ENCODE results near the gene ACTL6B.

ACTL6B gene

GRCh38 chr7:100626530-100627237 is 29.6 kb downstream of the ACTL6B start:
- peak; percentile 67 for DNase-seq

GRCh38 chr7:100626055-100626454 is 30.2 kb downstream of the ACTL6B start:
- DNase-seq = no peak

- no peak for DNase-seq
Measured at GRCh38 chr7:100623951-100624824, 32.1 kb downstream of the ACTL6B start.

GRCh38 chr7:100621554-100621953 is 34.7 kb downstream of the ACTL6B start:
- no peak for DNase-seq

GRCh38 chr7:100620804-100621203 is 35.4 kb downstream of the ACTL6B start:
- DNase-seq = no peak

- no peak for DNase-seq
Measured at GRCh38 chr7:100620239-100620638, 36.0 kb downstream of the ACTL6B start.

- DNase-seq = no peak
Measured at GRCh38 chr7:100614308-100614861, 41.9 kb downstream of the ACTL6B start.

GRCh38 chr7:100613412-100614175 is 42.7 kb downstream of the ACTL6B start:
- no peak for DNase-seq

GRCh38 chr7:100612730-100613390 is 43.4 kb downstream of the ACTL6B start:
- no peak for DNase-seq

GRCh38 chr7:100611983-100612729 is 44.1 kb downstream of the ACTL6B start, which contains the start of gene MOSPD3:
Gene MOSPD3 (plus strand): TSS chr7:100612540. CDS start chr7:100612792, 252 bp downstream.
- peak; percentile 99 for DNase-seq

GRCh38 chr7:100609958-100610357 is 46.3 kb downstream of the ACTL6B start:
- no peak for DNase-seq

- no peak for DNase-seq
Measured at GRCh38 chr7:100607111-100607510, 49.1 kb downstream of the ACTL6B start.

- no peak for DNase-seq
Measured at GRCh38 chr7:100606313-100606712, 49.9 kb downstream of the ACTL6B start.

GRCh38 chr7:100604976-100605911 is 51.0 kb downstream of the ACTL6B start:
- DNase-seq = no peak

GRCh38 chr7:100604028-100604975 is 51.9 kb downstream of the ACTL6B start:
- no peak for DNase-seq

GRCh38 chr7:100603726-100604027 is 52.6 kb downstream of the ACTL6B start:
- DNase-seq = no peak

GRCh38 chr7:100602889-100603725 is 53.1 kb downstream of the ACTL6B start:
- DNase-seq = no peak

GRCh38 chr7:100600730-100601038 is 55.6 kb downstream of the ACTL6B start:
- DNase-seq = no peak
